Breast epithelium (tissue), 4 donors: ENCODE results near the gene TEC. TPM values are rescaled to one million over a fixed set of nuclear protein-coding genes. Genes with fewer than 3 reads are reported as not detected.

ENCODE experiments used
- DNase-seq, 2 donors: peaks; one replicate each; pipeline ENCODE4 v3.0.0-alpha.2; 2019; ENCODE audit warnings: low spot score in 2 of 2
- H3K27ac ChIP-seq, 2 donors: fragments of 200-600 bp; sonication (generic) in 1 of 2; one replicate each; pipeline ENCODE4 v1.5.1; 2016 to 2019; ENCODE audit warnings: mild to moderate bottlenecking in 1 of 2
- H3K27me3 ChIP-seq, 2 donors: fragments of 200-600 bp; sonication (generic) in 1 of 2; one replicate each; pipeline versions ENCODE4 v1.5.1 to v1.6.0; 2017 to 2019; ENCODE audit warnings: control low read depth in 1 of 2, mild to moderate bottlenecking in 1 of 2
- H3K36me3 ChIP-seq: fragments of 200-600 bp; one replicate; pipeline ENCODE4 v1.5.1; 2019
- H3K4me1 ChIP-seq, 2 donors: fragments of 200-600 bp; sonication (generic); one replicate each; pipeline ENCODE4 v1.5.1; 2016 to 2019; ENCODE audit warnings: control low read depth in 1 of 2
- H3K4me3 ChIP-seq, 3 donors: fragments of 200-600 bp; sonication (generic); 1 replicate in 2 of 3; 2 replicates in 1 of 3; pipeline ENCODE4 v1.5.1; 2016 to 2019; ENCODE audit warnings: mild to moderate bottlenecking in 3 of 3, moderate library complexity in 2 of 3
- H3K9me3 ChIP-seq, 2 donors: fragments of 200-600 bp; sonication (generic) in 1 of 2; one replicate each; pipeline ENCODE4 v1.5.1; 2016 to 2019; ENCODE audit warnings: control low read depth in 1 of 2
- CTCF ChIP-seq, 3 donors: fragments of 450-650 bp; IDR thresholded peaks; one replicate each; pipeline ENCODE4 v1.5.1; 2016 to 2017; ENCODE audit warnings: antibody characterized with exemption in 3 of 3, mild to moderate bottlenecking in 3 of 3, moderate library complexity in 3 of 3
- POLR2A ChIP-seq: fragments of 450-650 bp; IDR thresholded peaks from one replicate; pipeline ENCODE4 v1.6.1; 2016; ENCODE audit warnings: antibody characterized with exemption, mild to moderate bottlenecking, moderate library complexity
- POLR2AphosphoS5 ChIP-seq, 3 donors: sonication (generic); formaldehyde crosslinking; IDR thresholded peaks; one replicate each; pipeline ENCODE4 v1.6.1; 2017; ENCODE audit warnings: antibody characterized with exemption in 3 of 3
- intact Hi-C: fragments of 100-400 bp; cut with DNase I; formaldehyde crosslinking; loops from one replicate; pipeline ENCODE4 v1.15.1; 2023; ENCODE audit warnings: low total_unique reads
- total RNA-seq, 3 donors: library from RNA; depleted of rRNA; stranded (reverse); fragments of >200 nt; gene quantifications; one replicate each; pipeline ENCODE4 v1.1.0, GENCODE V29; 2016

TEC gene
- total RNA-seq, 3 donors from 2014 or later, result 2.9 to 5.4 (median 5.1) TPM

- Histone ChIP-seq H3K36me3 (no peaks in the 10 kb centered on the region), H3K9me3 (no peaks in the 10 kb centered on the region), H3K4me3 (no peak overlapping the region), H3K27me3 (no peaks in the 10 kb centered on the region), H3K4me1 (no peaks in the 10 kb centered on the region), H3K27ac (no peak overlapping the region)
- DNase-seq, result no peak
- intact Hi-C loops, result no loop called here
- TF ChIP-seq CTCF (IDR thresholded peaks at IDR 0.05) (no peak), POLR2A (no peak), POLR2AphosphoS5 (IDR thresholded peaks at IDR 0.05) (no peak)
Observed at GRCh38 chr4:48196758-48197504, 72.7 kb downstream of the TEC start.

DNA sequence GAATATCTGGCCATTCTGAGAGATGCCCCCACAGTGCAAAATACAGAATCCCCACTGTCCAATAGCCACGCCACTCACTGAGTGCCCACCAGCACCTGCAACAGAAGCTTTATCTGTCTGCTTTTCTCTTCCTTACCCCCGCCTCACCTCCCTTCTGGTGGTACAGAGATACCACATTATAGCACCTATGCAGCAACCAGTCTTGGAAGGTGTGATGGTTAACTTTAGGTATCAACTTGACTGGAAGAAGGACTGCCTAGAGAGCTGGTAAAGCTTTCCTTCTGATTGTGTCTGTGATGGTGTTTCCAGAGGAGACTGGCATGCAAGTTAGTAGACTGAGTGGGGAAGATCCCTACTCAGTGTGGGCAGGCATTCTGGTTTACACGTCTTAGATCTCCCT, 73.8 kb downstream of the TEC start:
- intact Hi-C loops, result no loop called here
- Histone ChIP-seq H3K4me3 (no peak overlapping the region), H3K27ac (no peak overlapping the region)

DNA sequence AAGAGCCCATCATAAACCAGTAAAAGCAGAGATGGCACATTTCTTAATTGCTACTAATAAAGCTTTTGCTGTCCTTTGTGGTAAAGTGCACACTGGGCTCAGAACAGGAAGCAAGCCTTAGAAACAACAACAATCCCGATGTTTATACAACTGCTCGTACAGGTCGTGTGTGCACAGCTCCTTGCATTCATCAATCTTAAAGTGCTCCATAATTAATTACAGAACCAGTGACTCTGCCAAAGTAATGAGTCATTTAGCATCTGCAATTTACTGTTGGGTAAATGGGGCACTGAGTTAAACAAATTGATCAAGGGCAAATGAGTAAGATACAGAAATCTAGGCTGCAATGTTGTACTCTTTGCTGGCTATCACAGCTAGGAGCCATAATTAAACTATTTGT, 74.3 kb downstream of the TEC start:
- Histone ChIP-seq H3K36me3 (no peaks in the 10 kb centered on the region), H3K27me3 (no peaks in the 10 kb centered on the region), H3K27ac (no peak overlapping the region), H3K4me3 (no peak overlapping the region), H3K9me3 (no peaks in the 10 kb centered on the region), H3K4me1 (no peaks in the 10 kb centered on the region)
- intact Hi-C loops, result no loop called here
- TF ChIP-seq POLR2A (no peak), POLR2AphosphoS5 (IDR thresholded peaks at IDR 0.05) (no peak), CTCF (IDR thresholded peaks at IDR 0.05) (no peak)
- no peak for DNase-seq

More for the DNA sequence above, 73.8 kb downstream of the TEC start:
- no peak for DNase-seq
- Histone ChIP-seq H3K4me1 (no peaks in the 10 kb centered on the region), H3K27me3 (no peaks in the 10 kb centered on the region), H3K9me3 (no peaks in the 10 kb centered on the region), H3K36me3 (no peaks in the 10 kb centered on the region)
- TF ChIP-seq CTCF (IDR thresholded peaks at IDR 0.05) (no peak), POLR2A (no peak), POLR2AphosphoS5 (IDR thresholded peaks at IDR 0.05) (no peak)

GRCh38 chr4:48194971-48195370, 74.7 kb downstream of the TEC start:
- Histone ChIP-seq H3K4me1 (no peaks in the 10 kb centered on the region), H3K27me3 (no peaks in the 10 kb centered on the region), H3K9me3 (no peaks in the 10 kb centered on the region), H3K36me3 (no peaks in the 10 kb centered on the region), H3K27ac (no peak overlapping the region), H3K4me3 (no peak overlapping the region)
- DNase-seq, result no peak
- TF ChIP-seq POLR2AphosphoS5 (IDR thresholded peaks at IDR 0.05) (no peak), CTCF (IDR thresholded peaks at IDR 0.05) (no peak), POLR2A (no peak)
- intact Hi-C loops, result no loop called here

GRCh38 chr4:48193921-48194468, 75.6 kb downstream of the TEC start:
- no peaks in the 10 kb centered on the region for H3K4me1 ChIP-seq
- no peak overlapping the region for H3K4me3 ChIP-seq
- H3K36me3 ChIP-seq, result no peaks in the 10 kb centered on the region
- intact Hi-C loops, result no loop called here
- no peak overlapping the region for H3K27ac ChIP-seq
- no peaks in the 10 kb centered on the region for H3K9me3 ChIP-seq
- no peak for TF ChIP-seq POLR2A
- H3K27me3 ChIP-seq, result no peaks in the 10 kb centered on the region
- DNase-seq, result no peak
